Camera-type eye (tissue), 1 donor: ENCODE data around the gene KANSL3. TPM values are rescaled to one million over a fixed set of nuclear protein-coding genes. Genes with fewer than 3 reads are reported as not detected.

ENCODE experiments used
- total RNA-seq: library from RNA; depleted of rRNA; stranded (reverse); fragments of >200 nt; gene quantifications from one replicate; pipeline ENCODE4 v1.2.3, GENCODE V29; 2014

The KANSL3 gene
- total RNA-seq: 77.7 TPM

DNA sequence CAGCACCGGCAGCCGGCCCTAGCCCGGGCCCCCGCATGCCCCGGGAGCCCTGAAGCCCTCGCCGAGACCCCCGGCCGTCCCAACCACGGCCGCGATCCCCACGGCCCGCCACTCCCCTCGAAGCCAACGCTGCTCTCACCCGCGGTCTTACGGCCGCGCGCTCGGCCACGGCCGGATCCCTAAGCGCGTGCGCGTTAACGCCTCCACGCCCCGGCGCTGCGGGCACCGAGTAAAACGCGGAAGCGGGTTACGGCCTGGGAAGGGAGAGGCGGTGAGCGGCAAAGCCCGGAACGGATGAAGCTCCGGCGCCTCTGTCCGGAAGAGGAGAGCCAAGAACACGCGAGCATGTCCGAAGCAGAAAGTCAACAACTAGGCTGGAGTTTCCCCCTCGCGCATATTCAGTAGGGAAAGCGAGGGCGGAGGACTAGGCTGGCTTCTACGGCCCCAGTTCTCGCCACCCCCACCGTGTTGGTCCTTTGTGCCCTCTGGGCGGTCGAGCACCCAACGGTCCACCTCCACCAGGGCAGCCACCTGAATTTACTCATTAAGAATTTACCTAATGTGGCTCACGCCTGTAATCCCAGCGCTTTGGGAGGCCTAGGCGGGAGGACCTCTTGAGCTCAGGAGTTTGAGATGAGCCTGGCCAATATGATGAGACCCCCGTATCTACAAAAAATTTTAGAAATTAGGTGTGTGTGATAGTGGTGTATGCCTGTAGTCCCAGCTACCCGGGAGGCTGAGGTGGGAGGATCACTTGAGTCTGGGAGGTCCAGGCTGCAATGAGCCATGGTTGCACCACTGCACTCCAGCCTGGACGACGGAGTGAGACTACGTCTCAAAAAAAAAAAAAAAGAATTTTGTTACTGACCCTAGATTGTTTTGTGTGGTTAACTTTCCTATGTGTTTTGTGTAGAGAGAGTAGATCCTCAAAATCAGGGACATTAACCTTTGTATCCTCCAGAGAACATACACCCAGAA lies at the start of gene KANSL3:
Gene KANSL3, minus strand, starts transcription at position 169 of the 978 bp plus-strand sequence. CDS start 1,177 bp downstream, outside the sequence.

DNA sequence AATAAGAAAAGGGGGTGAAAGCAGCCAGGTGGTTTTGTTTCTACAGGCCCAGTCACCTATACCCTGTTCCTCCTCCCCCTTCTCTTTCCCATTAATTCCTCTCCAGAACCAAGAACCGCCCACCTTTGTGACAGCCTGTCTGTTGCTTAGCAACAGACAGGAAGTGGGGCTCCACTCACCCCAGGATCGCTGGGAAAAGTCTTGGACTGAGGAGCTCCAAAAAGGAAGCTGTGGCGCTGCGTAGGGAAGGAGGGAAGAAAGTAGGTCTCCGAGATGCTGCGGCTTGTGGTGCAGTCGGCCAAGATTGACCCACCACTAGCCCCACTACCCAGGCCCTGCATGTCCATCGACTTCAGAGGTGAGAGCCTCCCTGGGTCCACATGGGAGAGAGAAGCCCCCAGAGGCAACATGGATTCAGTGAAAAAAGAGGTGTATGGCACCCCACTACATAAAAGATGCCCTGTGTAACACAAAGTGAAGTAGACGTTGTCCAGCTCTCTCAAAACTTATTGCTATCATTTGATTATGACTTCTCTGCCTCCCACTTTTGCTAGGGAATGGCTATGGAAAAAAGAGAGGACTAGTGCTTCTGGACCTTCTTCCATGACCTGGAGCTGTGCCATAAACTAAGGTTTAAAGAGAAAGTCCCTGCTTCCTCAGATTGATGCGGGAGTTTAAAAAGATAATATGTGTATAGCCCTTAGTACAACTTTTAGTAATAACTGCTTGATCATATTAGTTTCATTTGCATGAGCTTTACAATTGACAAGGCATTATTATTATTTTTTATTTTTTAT lies 4.7 kb upstream of the KANSL3 start, which contains the start of gene FER1L5:
Gene FER1L5, plus strand, starts transcription at position 201 of the 797 bp plus-strand sequence. Its CDS starts 73 bp downstream, at position 274.

Other genes with a start within 250 kb of the KANSL3 start
- gene NEURL3, start 133.0 kb downstream of the KANSL3 start, total RNA-seq: 0.27 TPM
- 9.1 TPM for gene ARID5A, start 101.6 kb downstream of the KANSL3 start, total RNA-seq
- 0.60 TPM for gene FER1L5, start 4.5 kb upstream of the KANSL3 start, total RNA-seq
- gene LMAN2L, start 101.8 kb upstream of the KANSL3 start, total RNA-seq: 35.9 TPM
- gene CNNM4, start 122.6 kb upstream of the KANSL3 start, total RNA-seq: 26.2 TPM
- gene CNNM3, start 178.0 kb upstream of the KANSL3 start, total RNA-seq: 27.4 TPM
- 24.0 TPM for gene ANKRD23, start 205.7 kb upstream of the KANSL3 start, total RNA-seq
- gene ANKRD39, start 219.7 kb upstream of the KANSL3 start, total RNA-seq: 19.5 TPM
- gene SEMA4C, start 231.8 kb upstream of the KANSL3 start, total RNA-seq: 57.8 TPM